BE2C (cell line): Measurements from ENCODE around the gene PRDM16.

Experiments
- DNase-seq: peaks from one replicate; pipeline ENCODE4 v3.0.0-alpha.2; 2020
- H3K27me3 ChIP-seq: fragments of 250-450 bp; sonication (Bioruptor Pico); 2 replicates; pipeline ENCODE4 v1.5.1; 2020; ENCODE audit warnings: mild to moderate bottlenecking
- H3K36me3 ChIP-seq: fragments of 250-450 bp; sonication (Bioruptor Pico); 2 replicates; pipeline ENCODE4 v1.5.1; 2020; ENCODE audit warnings: mild to moderate bottlenecking
- H3K4me1 ChIP-seq: fragments of 250-450 bp; sonication (Bioruptor Pico); 2 replicates; pipeline ENCODE4 v1.5.1; 2020
- H3K4me3 ChIP-seq: 2 replicates; pipeline ENCODE4 v1.5.1; 2011; ENCODE audit warnings: low read depth, low read length
- H3K9me3 ChIP-seq: fragments of 250-450 bp; sonication (Bioruptor Pico); 2 replicates; pipeline ENCODE4 v1.5.1; 2020
- TF ChIP-seq, protein P1 (sequence below): IDR thresholded peaks from 2 replicates; pipeline ENCODE4 v1.5.1; 2012; ENCODE audit warnings: mild to moderate bottlenecking, low read depth, low read length

Gene PRDM16

GRCh38 chr1:3428899-3429298, 359.9 kb downstream of the PRDM16 start:
- H3K27me3 ChIP-seq, result no peaks in the 10 kb centered on the region
- no peaks in the 10 kb centered on the region for H3K36me3 ChIP-seq
- TF ChIP-seq, protein P1, sequence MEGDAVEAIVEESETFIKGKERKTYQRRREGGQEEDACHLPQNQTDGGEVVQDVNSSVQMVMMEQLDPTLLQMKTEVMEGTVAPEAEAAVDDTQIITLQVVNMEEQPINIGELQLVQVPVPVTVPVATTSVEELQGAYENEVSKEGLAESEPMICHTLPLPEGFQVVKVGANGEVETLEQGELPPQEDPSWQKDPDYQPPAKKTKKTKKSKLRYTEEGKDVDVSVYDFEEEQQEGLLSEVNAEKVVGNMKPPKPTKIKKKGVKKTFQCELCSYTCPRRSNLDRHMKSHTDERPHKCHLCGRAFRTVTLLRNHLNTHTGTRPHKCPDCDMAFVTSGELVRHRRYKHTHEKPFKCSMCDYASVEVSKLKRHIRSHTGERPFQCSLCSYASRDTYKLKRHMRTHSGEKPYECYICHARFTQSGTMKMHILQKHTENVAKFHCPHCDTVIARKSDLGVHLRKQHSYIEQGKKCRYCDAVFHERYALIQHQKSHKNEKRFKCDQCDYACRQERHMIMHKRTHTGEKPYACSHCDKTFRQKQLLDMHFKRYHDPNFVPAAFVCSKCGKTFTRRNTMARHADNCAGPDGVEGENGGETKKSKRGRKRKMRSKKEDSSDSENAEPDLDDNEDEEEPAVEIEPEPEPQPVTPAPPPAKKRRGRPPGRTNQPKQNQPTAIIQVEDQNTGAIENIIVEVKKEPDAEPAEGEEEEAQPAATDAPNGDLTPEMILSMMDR, result no peak
- no peaks in the 10 kb centered on the region for H3K4me1 ChIP-seq
- H3K9me3 ChIP-seq, result no peaks in the 10 kb centered on the region
- H3K4me3 ChIP-seq, result no peak overlapping the region
- DNase-seq, result no peak

- Histone ChIP-seq H3K4me1 (no peaks in the 10 kb centered on the region), H3K4me3 (no peak overlapping the region), H3K36me3 (no peaks in the 10 kb centered on the region), H3K9me3 (no peaks in the 10 kb centered on the region), H3K27me3 (no peaks in the 10 kb centered on the region)
- TF ChIP-seq, protein P1, result no peak
- DNase-seq, result no peak
These were observed 360.3 kb downstream of the PRDM16 start for GRCh38 chr1:3429320-3429719.

- DNase-seq, result no peak
- no peaks in the 10 kb centered on the region for H3K9me3 ChIP-seq
- no peaks in the 10 kb centered on the region for H3K4me1 ChIP-seq
- TF ChIP-seq, protein P1, result no peak
- H3K27me3 ChIP-seq, result peaks cover 3% of the 10 kb centered on the region; the same call in 1 of the 2 replicates
- H3K36me3 ChIP-seq, result no peaks in the 10 kb centered on the region
- H3K4me3 ChIP-seq, result no peak overlapping the region
These were observed 360.8 kb downstream of the PRDM16 start for GRCh38 chr1:3429766-3430165.

GRCh38 chr1:3430406-3430805, 361.4 kb downstream of the PRDM16 start:
- H3K4me1 ChIP-seq, result no peaks in the 10 kb centered on the region
- H3K27me3 ChIP-seq, result peaks cover 4% of the 10 kb centered on the region; the same call in 1 of the 2 replicates
- no peak overlapping the region for H3K4me3 ChIP-seq
- TF ChIP-seq, protein P1, result no peak
- DNase-seq, result no peak
- H3K9me3 ChIP-seq, result no peaks in the 10 kb centered on the region
- H3K36me3 ChIP-seq, result no peaks in the 10 kb centered on the region

DNA sequence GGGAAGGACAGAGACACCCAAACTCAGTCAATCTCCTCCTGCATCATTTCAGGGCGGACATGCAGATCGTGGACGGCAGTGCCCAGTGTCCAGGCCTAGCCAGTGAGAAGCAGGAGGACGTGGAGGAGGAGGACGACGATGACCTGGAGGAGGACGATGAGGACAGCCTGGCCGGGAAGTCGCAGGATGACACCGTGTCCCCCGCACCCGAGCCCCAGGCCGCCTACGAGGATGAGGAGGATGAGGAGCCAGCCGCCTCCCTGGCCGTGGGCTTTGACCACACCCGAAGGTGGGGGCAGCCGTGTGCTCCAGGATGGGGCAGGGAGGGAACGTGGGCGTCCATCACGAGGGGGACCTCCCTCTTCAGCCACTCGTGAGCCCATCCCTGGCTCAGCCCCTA, 361.8 kb downstream of the PRDM16 start:
- Histone ChIP-seq H3K36me3 (no peaks in the 10 kb centered on the region), H3K4me3 (no peak overlapping the region), H3K9me3 (no peaks in the 10 kb centered on the region), H3K4me1 (no peaks in the 10 kb centered on the region), H3K27me3 (peaks cover 4% of the 10 kb centered on the region; the same call in 1 of the 2 replicates)
- TF ChIP-seq, protein P1, result no peak
- no peak for DNase-seq

DNA sequence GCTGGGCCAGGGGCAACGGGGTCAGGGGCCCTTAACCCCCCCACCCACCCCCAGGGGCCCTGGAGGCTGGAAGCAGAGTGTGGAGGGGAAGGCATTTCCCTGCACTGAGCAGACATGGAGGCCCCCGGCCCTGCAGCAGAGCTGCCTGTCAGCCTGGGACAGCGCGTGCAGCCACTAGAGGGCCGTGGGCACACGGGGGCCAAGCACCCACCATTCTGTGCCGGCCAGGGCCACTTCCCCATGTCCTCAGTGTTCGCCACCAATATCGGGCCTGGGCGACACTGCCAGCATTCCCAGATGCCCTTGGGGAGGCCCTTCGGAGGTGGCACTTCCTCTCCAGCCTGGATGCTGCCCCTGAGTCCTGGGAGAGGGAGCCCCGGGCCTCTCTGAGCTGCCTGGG, 362.3 kb downstream of the PRDM16 start:
- TF ChIP-seq, protein P1, result peak; percentile 43
- peak; percentile 30 for DNase-seq
- Histone ChIP-seq H3K36me3 (no peaks in the 10 kb centered on the region), H3K4me1 (no peaks in the 10 kb centered on the region), H3K4me3 (no peak overlapping the region), H3K27me3 (peaks cover 4% of the 10 kb centered on the region; the same call in 1 of the 2 replicates), H3K9me3 (no peaks in the 10 kb centered on the region)
